ENCODE results near the gene EDEM3. TPM values are rescaled to one million over a fixed set of nuclear protein-coding genes. Genes with fewer than 3 reads are reported as not detected.
"Not testable (repeated sequence)": the region's sequence is repeated elsewhere in the genome, so short reads cannot be mapped to it uniquely, and the experiment has no call there.

EDEM3 gene
- total RNA-seq, 1 donor from 2014 or later = 24.1 TPM

DNA sequence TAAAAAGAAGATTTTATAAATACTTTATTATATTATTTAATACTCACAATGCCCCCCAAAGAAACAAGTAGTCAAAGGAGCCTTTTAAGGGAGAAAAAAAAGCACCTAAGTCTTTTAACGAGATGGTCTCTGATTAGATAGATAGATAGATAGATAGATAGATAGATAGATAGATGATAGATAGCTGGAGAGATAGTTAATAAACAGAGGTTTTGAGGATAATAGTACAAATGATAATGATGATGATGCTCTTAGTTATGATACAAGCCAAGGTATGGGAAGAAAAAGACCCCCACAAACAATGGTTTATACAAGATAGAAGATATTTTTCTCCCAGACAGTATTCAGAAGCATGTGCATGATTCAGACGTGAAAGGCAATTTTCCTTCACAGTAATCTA is 14.6 kb upstream of the EDEM3 start:
- intact Hi-C loops (cut with DNase I) = no loop called here
- Histone ChIP-seq H3K9me3 (no peaks in the 10 kb centered on the region), H3K4me1 (no peaks in the 10 kb centered on the region), H3K36me3 (no peaks in the 10 kb centered on the region), H3K4me3 (no peak overlapping the region), H3K27ac (no peak overlapping the region), H3K27me3 (no peaks in the 10 kb centered on the region)
- TF ChIP-seq POLR2AphosphoS5 (IDR thresholded peaks at IDR 0.05; ENCODE audit: insufficient read depth in 1 of 2, low read depth in 1 of 2) (no peak), POLR2A (IDR thresholded peaks at IDR 0.05) (no peak)
- TF ChIP-seq, protein P1, sequence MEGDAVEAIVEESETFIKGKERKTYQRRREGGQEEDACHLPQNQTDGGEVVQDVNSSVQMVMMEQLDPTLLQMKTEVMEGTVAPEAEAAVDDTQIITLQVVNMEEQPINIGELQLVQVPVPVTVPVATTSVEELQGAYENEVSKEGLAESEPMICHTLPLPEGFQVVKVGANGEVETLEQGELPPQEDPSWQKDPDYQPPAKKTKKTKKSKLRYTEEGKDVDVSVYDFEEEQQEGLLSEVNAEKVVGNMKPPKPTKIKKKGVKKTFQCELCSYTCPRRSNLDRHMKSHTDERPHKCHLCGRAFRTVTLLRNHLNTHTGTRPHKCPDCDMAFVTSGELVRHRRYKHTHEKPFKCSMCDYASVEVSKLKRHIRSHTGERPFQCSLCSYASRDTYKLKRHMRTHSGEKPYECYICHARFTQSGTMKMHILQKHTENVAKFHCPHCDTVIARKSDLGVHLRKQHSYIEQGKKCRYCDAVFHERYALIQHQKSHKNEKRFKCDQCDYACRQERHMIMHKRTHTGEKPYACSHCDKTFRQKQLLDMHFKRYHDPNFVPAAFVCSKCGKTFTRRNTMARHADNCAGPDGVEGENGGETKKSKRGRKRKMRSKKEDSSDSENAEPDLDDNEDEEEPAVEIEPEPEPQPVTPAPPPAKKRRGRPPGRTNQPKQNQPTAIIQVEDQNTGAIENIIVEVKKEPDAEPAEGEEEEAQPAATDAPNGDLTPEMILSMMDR (IDR thresholded peaks at IDR 0.05) = no peak
- DNase-seq (ENCODE audit: extremely low spot score in 2 of 2) = no peak

DNA sequence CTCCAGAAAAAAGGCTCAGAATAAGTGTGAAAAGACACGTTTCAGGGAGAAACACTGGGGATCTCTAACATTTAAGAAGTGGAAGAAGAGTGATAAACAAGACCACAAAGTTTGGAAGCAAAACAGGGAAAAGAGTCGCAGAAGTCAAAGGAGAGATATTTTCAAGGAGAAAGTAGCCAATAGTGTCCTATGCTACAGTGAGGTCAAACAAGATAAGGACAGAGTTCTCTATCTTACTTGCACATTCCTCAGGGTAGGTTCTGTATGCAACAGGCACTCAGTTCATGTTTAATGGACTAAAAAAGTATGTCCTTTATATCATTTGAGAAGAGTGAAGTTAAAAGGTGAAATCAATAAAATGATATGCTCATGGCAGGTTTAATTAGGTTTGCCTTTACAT is 13.8 kb upstream of the EDEM3 start:
- no peaks in the 10 kb centered on the region for H3K36me3 ChIP-seq
- DNase-seq (ENCODE audit: extremely low spot score in 2 of 2) = no peak
- no peak overlapping the region for H3K4me3 ChIP-seq
- no peaks in the 10 kb centered on the region for H3K27me3 ChIP-seq
- intact Hi-C loops (cut with DNase I) = no loop called here
- H3K9me3 ChIP-seq = no peaks in the 10 kb centered on the region
- no peaks in the 10 kb centered on the region for H3K4me1 ChIP-seq
- H3K27ac ChIP-seq = no peak overlapping the region
- TF ChIP-seq POLR2AphosphoS5 (IDR thresholded peaks at IDR 0.05; ENCODE audit: insufficient read depth in 1 of 2, low read depth in 1 of 2) = no peak
- TF ChIP-seq, protein P1 (IDR thresholded peaks at IDR 0.05) = no peak
- no peak for TF ChIP-seq POLR2A (IDR thresholded peaks at IDR 0.05)

DNA sequence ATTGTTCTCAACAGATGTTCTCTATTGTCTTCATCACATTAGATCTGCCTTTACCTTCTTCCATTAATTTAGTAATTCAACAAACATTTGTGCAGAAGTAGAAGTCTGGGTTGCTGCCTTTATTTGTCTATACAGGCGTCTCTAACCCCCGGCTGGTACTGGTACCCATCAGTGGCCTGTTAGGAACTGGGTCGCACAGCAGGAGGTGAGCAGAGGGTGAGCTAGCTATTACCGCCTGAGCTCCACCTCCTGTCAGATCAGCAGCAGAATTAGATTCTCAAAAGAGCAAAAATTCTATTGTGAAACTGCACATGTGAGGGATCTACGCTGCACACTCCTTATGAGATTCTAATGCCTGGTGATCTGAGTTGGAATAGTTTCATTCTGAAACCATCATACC is 12.9 kb upstream of the EDEM3 start:
- no peak overlapping the region for H3K4me3 ChIP-seq
- H3K4me1 ChIP-seq = no peaks in the 10 kb centered on the region

DNA sequence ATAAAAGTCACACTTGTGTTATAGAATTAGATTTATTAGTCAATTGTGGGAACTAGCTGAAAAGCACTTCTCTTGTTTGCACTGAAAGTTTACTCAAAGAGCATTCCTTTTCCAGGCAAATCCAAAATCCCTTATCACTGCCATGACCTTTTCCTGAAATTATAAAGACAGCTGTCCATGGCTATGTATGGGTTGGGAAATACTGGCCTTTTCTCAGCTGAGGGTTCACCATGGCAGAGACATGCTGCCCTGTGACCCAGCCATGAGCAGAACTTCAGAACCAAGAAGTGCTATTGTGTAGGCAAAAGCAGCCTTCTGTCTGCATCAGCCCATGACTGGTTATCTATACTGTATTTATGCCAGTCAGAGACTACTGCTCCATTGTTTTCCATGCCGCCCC is 9.8 kb upstream of the EDEM3 start:
- Histone ChIP-seq H3K4me1 (no peaks in the 10 kb centered on the region), H3K9me3 (no peaks in the 10 kb centered on the region), H3K27me3 (no peaks in the 10 kb centered on the region), H3K4me3 (no peak overlapping the region), H3K27ac (no peak overlapping the region), H3K36me3 (no peaks in the 10 kb centered on the region)
- TF ChIP-seq, protein P1 (IDR thresholded peaks at IDR 0.05) = no peak
- no peak for TF ChIP-seq POLR2A (IDR thresholded peaks at IDR 0.05)
- TF ChIP-seq POLR2AphosphoS5 (IDR thresholded peaks at IDR 0.05; ENCODE audit: insufficient read depth in 1 of 2, low read depth in 1 of 2) = no peak
- DNase-seq (ENCODE audit: extremely low spot score in 2 of 2) = no peak
- intact Hi-C loops (cut with DNase I) = no loop called here

More for the DNA sequence above, 12.9 kb upstream of the EDEM3 start:
- intact Hi-C loops (cut with DNase I) = no loop called here
- Histone ChIP-seq H3K36me3 (no peaks in the 10 kb centered on the region), H3K27ac (no peak overlapping the region), H3K9me3 (no peaks in the 10 kb centered on the region), H3K27me3 (no peaks in the 10 kb centered on the region)
- TF ChIP-seq POLR2A (IDR thresholded peaks at IDR 0.05) = no peak
- TF ChIP-seq POLR2AphosphoS5 (IDR thresholded peaks at IDR 0.05; ENCODE audit: insufficient read depth in 1 of 2, low read depth in 1 of 2) = no peak
- TF ChIP-seq, protein P1 (IDR thresholded peaks at IDR 0.05) = no peak
- no peak for DNase-seq (ENCODE audit: extremely low spot score in 2 of 2)

DNA sequence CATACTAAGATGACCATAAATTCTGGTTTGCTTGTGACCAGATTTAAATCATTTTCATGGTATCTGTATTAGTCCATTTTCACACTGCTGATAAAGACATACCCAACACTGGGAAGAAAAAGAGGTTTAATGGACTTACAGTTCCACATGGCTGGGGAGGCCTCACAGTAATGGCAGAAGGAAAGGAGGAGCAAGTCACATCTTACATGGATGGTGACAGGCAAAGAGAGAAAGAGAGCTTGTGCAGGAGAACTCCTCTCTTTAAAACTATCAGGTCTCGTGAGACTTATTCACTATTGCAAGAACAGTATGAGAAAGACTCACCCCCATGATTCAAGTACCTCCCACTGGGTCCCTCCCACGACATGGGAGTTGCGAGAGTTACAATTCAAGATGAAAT is 8.9 kb upstream of the EDEM3 start:
- H3K9me3 ChIP-seq; H3K4me3 ChIP-seq; H3K4me1 ChIP-seq; H3K27me3 ChIP-seq; H3K36me3 ChIP-seq; H3K27ac ChIP-seq; DNase-seq (ENCODE audit: extremely low spot score in 2 of 2); intact Hi-C loops (cut with DNase I): not testable (repeated sequence)

Data from vagina (tissue), 2 donors.